Astrocyte (in vitro differentiated cells and primary cell): ENCODE measurements around the gene KDM1B.

Source experiments
- EZH2 ChIP-seq: IDR thresholded peaks from 2 replicates; pipeline ENCODE4 v1.6.1; 2012; ENCODE audit warnings: mild to moderate bottlenecking, low read length, inconsistent platforms; ENCODE audit not compliant: insufficient read depth
- TF ChIP-seq, protein P1 (sequence below): IDR thresholded peaks from 2 replicates; pipeline ENCODE4 v1.5.1; 2011; ENCODE audit warnings: low read depth, mild to moderate bottlenecking, inconsistent platforms, low read length, moderate library complexity; ENCODE audit not compliant: insufficient read depth

DNA sequence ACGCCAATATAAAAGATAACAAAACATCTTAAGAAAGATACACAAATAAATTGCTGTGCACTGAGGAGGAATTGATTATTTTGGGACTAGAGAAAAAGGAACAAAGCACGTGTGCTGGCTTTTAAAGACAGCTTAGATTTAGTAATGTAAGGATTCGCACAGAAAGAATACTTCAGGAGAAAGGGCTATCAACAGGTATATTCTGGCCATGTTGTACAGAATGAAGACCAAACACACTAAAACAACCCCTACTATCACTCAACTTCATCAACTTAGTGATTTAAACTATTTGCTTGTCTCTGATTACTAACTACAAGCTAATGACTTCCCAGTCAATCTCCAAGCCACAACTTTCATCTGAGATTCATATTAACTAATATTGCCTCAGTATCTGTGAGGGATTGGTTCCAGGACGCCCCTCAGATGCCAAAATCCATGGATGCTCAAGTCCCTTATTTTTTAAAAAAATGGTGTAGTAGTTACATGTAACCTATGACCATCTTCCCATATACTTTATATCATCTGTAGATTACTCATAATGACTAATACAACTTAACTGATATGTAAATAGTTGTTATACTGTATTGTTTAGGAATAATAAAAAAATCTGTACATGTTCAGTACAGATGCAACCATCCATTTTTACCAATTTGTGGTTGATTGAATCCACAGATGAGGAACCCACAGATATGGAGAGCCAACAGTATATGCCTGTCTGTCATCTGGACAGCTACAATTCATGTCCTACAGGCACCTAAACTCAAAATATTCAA lies 104.6 kb downstream of the KDM1B start:
- TF ChIP-seq, protein P1, sequence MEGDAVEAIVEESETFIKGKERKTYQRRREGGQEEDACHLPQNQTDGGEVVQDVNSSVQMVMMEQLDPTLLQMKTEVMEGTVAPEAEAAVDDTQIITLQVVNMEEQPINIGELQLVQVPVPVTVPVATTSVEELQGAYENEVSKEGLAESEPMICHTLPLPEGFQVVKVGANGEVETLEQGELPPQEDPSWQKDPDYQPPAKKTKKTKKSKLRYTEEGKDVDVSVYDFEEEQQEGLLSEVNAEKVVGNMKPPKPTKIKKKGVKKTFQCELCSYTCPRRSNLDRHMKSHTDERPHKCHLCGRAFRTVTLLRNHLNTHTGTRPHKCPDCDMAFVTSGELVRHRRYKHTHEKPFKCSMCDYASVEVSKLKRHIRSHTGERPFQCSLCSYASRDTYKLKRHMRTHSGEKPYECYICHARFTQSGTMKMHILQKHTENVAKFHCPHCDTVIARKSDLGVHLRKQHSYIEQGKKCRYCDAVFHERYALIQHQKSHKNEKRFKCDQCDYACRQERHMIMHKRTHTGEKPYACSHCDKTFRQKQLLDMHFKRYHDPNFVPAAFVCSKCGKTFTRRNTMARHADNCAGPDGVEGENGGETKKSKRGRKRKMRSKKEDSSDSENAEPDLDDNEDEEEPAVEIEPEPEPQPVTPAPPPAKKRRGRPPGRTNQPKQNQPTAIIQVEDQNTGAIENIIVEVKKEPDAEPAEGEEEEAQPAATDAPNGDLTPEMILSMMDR: no peak
- TF ChIP-seq EZH2: no peak
